Gastrocnemius medialis (tissue), 4 donors: ENCODE data around the gene LTV1. TPM values are rescaled to one million over a fixed set of nuclear protein-coding genes. Genes with fewer than 3 reads are reported as not detected.

Experiments used
- ATAC-seq, 2 donors: fragments of 150-250 bp; one replicate each; pipeline ENCODE4 v1.9.1; 2016
- DNase-seq, 2 donors: peaks; one replicate each; pipeline ENCODE4 v3.0.0-alpha.2; 2019
- H3K27ac ChIP-seq, 4 donors: fragments of 200-600 bp; sonication (generic); 1 replicate in 1 of 4; 2 replicates in 3 of 4; pipeline ENCODE4 v1.5.1; 2016 to 2018; ENCODE audit warnings: mild to moderate bottlenecking in 2 of 4, moderate library complexity in 1 of 4
- H3K27me3 ChIP-seq, 3 donors: fragments of 200-600 bp; sonication (generic) in 2 of 3; 1 replicate in 1 of 3; 2 replicates in 2 of 3; pipeline versions ENCODE4 v1.5.1 to v1.6.0; 2016 to 2019; ENCODE audit warnings: mild to moderate bottlenecking in 1 of 3, moderate library complexity in 1 of 3
- H3K36me3 ChIP-seq, 2 donors: fragments of 200-600 bp; sonication (generic) in 1 of 2; one replicate each; pipeline ENCODE4 v1.5.1; 2017 to 2018
- H3K4me1 ChIP-seq, 2 donors: fragments of 200-600 bp; sonication (generic) in 1 of 2; one replicate each; pipeline ENCODE4 v1.5.1; 2016 to 2017; ENCODE audit warnings: mild to moderate bottlenecking in 2 of 2
- H3K4me3 ChIP-seq, 4 donors: fragments of 200-600 bp; sonication (generic) in 3 of 4; 1 replicate in 1 of 4; 2 replicates in 3 of 4; pipeline ENCODE4 v1.5.1; 2016 to 2019; ENCODE audit warnings: mild to moderate bottlenecking in 2 of 4
- H3K9me3 ChIP-seq, 3 donors: fragments of 200-600 bp; sonication (generic) in 2 of 3; 1 replicate in 1 of 3; 2 replicates in 2 of 3; pipeline ENCODE4 v1.5.1; 2016 to 2019
- CTCF ChIP-seq, 5 experiments: fragments of 450-650 bp in 3 of 5; fragments of 200-600 bp in 2 of 5; sonication (generic) in 2 of 5; IDR thresholded peaks in 4 of 5; conservative IDR thresholded peaks in 1 of 5; 1 replicate in 4 of 5; 2 replicates in 1 of 5; pipeline ENCODE4 v1.5.1; 2016 to 2019; ENCODE audit warnings: antibody characterized with exemption in 5 of 5, mild to moderate bottlenecking in 3 of 5, moderate library complexity in 3 of 5
- POLR2A ChIP-seq, 2 donors: fragments of 450-650 bp; IDR thresholded peaks; one replicate each; pipeline ENCODE4 v1.6.1; 2017; ENCODE audit warnings: antibody characterized with exemption in 2 of 2, mild to moderate bottlenecking in 2 of 2, moderate library complexity in 2 of 2
- in situ Hi-C, 4 donors: fragments of 200-750 bp; cut with MboI; loops; one replicate each; pipeline versions ENCODE4 v1.15.0 to v1.8.0; 2017; ENCODE audit warnings: low sequenced_read_pairs in 4 of 4
- intact Hi-C: fragments of 100-400 bp; cut with DNase I; formaldehyde crosslinking; loops from one replicate; pipeline ENCODE4 v1.15.1; 2023; ENCODE audit warnings: low total_unique reads
- total RNA-seq, 4 donors: library from RNA; depleted of rRNA; stranded (reverse); fragments of >200 nt; gene quantifications; one replicate each; pipeline versions ENCODE4 v1.1.0 to v1.2.3, GENCODE V29; 2016

The LTV1 gene
- total RNA-seq, 4 donors from 2014 or later, result 13.0 to 25.6 (median 18.5) TPM

GRCh38 chr6:143884216-143884900, 41.2 kb downstream of the LTV1 start:
- H3K4me1 ChIP-seq, result no peaks in the 10 kb centered on the region
- H3K27me3 ChIP-seq, result no peaks in the 10 kb centered on the region
- DNase-seq (no peak), ATAC-seq (no peak)
- no peaks in the 10 kb centered on the region for H3K9me3 ChIP-seq
- H3K4me3 ChIP-seq, result no peak overlapping the region
- intact Hi-C loops (no loop called here), in situ Hi-C loops (no loop called here)
- no peaks in the 10 kb centered on the region for H3K36me3 ChIP-seq
- H3K27ac ChIP-seq, result no peak overlapping the region
- TF ChIP-seq POLR2A (IDR thresholded peaks at IDR 0.05) (no peak), CTCF (IDR thresholded peaks at IDR 0.05 in 4 of 5, conservative IDR thresholded peaks at IDR 0.05 in 1 of 5) (no peak)

GRCh38 chr6:143885116-143885515, 42.0 kb downstream of the LTV1 start:
- no peaks in the 10 kb centered on the region for H3K9me3 ChIP-seq
- in situ Hi-C loops, result no loop called here
- no peak overlapping the region for H3K27ac ChIP-seq
- H3K27me3 ChIP-seq, result no peaks in the 10 kb centered on the region
- no peak overlapping the region for H3K4me3 ChIP-seq
- H3K4me1 ChIP-seq, result no peaks in the 10 kb centered on the region
- ATAC-seq (no peak), DNase-seq (no peak)
- H3K36me3 ChIP-seq, result no peaks in the 10 kb centered on the region
- TF ChIP-seq POLR2A (IDR thresholded peaks at IDR 0.05) (no peak), CTCF (IDR thresholded peaks at IDR 0.05 in 4 of 5, conservative IDR thresholded peaks at IDR 0.05 in 1 of 5) (no peak)
- intact Hi-C loops, result no loop called here

GRCh38 chr6:143894655-143895054, 51.5 kb downstream of the LTV1 start:
- Histone ChIP-seq H3K27me3 (no peaks in the 10 kb centered on the region), H3K27ac (no peak overlapping the region), H3K9me3 (no peaks in the 10 kb centered on the region), H3K4me1 (no peaks in the 10 kb centered on the region), H3K36me3 (no peaks in the 10 kb centered on the region), H3K4me3 (no peak overlapping the region)
- no peak for DNase-seq
- in situ Hi-C loops, result no loop called here
- ATAC-seq, result no peak
- intact Hi-C loops, result no loop called here
- no peak for TF ChIP-seq POLR2A (IDR thresholded peaks at IDR 0.05)
- no peak for TF ChIP-seq CTCF (IDR thresholded peaks at IDR 0.05 in 4 of 5, conservative IDR thresholded peaks at IDR 0.05 in 1 of 5)

GRCh38 chr6:143896126-143896860, 53.2 kb downstream of the LTV1 start:
- Histone ChIP-seq H3K4me3 (no peak overlapping the region), H3K27ac (no peak overlapping the region), H3K27me3 (no peaks in the 10 kb centered on the region), H3K9me3 (no peaks in the 10 kb centered on the region), H3K36me3 (no peaks in the 10 kb centered on the region), H3K4me1 (no peaks in the 10 kb centered on the region)
- no peak for DNase-seq
- ATAC-seq, result no peak
- in situ Hi-C loops (no loop called here), intact Hi-C loops (no loop called here)
- TF ChIP-seq POLR2A (IDR thresholded peaks at IDR 0.05), result no peak
- no peak for TF ChIP-seq CTCF (IDR thresholded peaks at IDR 0.05 in 4 of 5, conservative IDR thresholded peaks at IDR 0.05 in 1 of 5)
